Measurements from ENCODE around the gene PSMG4.
"Not testable (repeated sequence)": the region's sequence is repeated elsewhere in the genome, so short reads cannot be mapped to it uniquely, and the experiment has no call there.

The PSMG4 gene

GRCh38 chr6:3241745-3242144, 17.0 kb upstream of the PSMG4 start:
- H3K4me3 ChIP-seq (ENCODE audit: low read depth, low read length); H3K9me3 ChIP-seq (ENCODE audit: control insufficient read depth, insufficient read depth, low read depth, low read length); H3K27ac ChIP-seq (ENCODE audit: extremely low read depth, low read depth, low read length); H3K4me1 ChIP-seq (ENCODE audit: control insufficient read depth, insufficient read depth, low read length); H3K36me3 ChIP-seq (ENCODE audit: control insufficient read depth in 2 of 2, insufficient read depth in 1 of 2, low read length in 2 of 2); POLR2A ChIA-PET: not testable (repeated sequence)
- CTCF ChIA-PET = interaction anchor here (0.7 kb wide), 1 partner anchor 753 kb away, joined by 3 read pairs; no protein-coding TSS in a partner anchor
- peak; percentile 96 for TF ChIP-seq ZNF146 (tag by site-specific recombination; IDR thresholded peaks at IDR 0.05)

GRCh38 chr6:3242768-3243167, 16.0 kb upstream of the PSMG4 start:
- Histone ChIP-seq H3K9me3 (ENCODE audit: control insufficient read depth, insufficient read depth, low read depth, low read length) (no peaks in the 10 kb centered on the region), H3K27ac (ENCODE audit: extremely low read depth, low read depth, low read length) (no peak overlapping the region), H3K4me3 (ENCODE audit: low read depth, low read length) (no peak overlapping the region), H3K4me1 (ENCODE audit: control insufficient read depth, insufficient read depth, low read length) (peaks cover under 1% of the 10 kb centered on the region; the same call in 1 of the 2 replicates), H3K36me3 (ENCODE audit: control insufficient read depth in 2 of 2, insufficient read depth in 1 of 2, low read length in 2 of 2) (no peaks in the 10 kb centered on the region)
- ChIA-PET POLR2A (no interaction called here), CTCF (interaction anchor here (0.6 to 1.3 kb wide), 2 partner anchors 9 to 268 kb away, joined by 3 to 7 read pairs; no protein-coding TSS in a partner anchor)
- TF ChIP-seq ZXDB (tag by site-specific recombination; IDR thresholded peaks at IDR 0.05) = no peak
- no peak for TF ChIP-seq ZNF341 (tag by site-specific recombination; IDR thresholded peaks at IDR 0.05; ENCODE audit: low read depth)
- no peak for TF ChIP-seq SCRT1 (tag by site-specific recombination; IDR thresholded peaks at IDR 0.05; ENCODE audit: borderline replicate concordance)
- no peak for TF ChIP-seq ZNF670 (tag by site-specific recombination; IDR thresholded peaks at IDR 0.05; ENCODE audit: low read depth)

GRCh38 chr6:3244003-3244831, 14.5 kb upstream of the PSMG4 start:
- no peak overlapping the region for H3K27ac ChIP-seq (ENCODE audit: extremely low read depth, low read depth, low read length)
- TF ChIP-seq SETDB1 (IDR thresholded peaks at IDR 0.05; ENCODE audit: insufficient read length, low read length) = peak; percentile 63
- no peak for TF ChIP-seq KLF17 (tag by site-specific recombination; IDR thresholded peaks at IDR 0.05)
- TF ChIP-seq ZNF549 (tag by site-specific recombination; IDR thresholded peaks at IDR 0.05) = peak; percentile 64
- peak; percentile 69 for TF ChIP-seq TRIM28 (IDR thresholded peaks at IDR 0.05; ENCODE audit: borderline replicate concordance, low read length)
- ChIA-PET CTCF (interaction anchor here (0.6 to 1.3 kb wide), 2 partner anchors 7 to 16 kb away, joined by 3 to 7 read pairs; no protein-coding TSS in a partner anchor), POLR2A (no interaction called here)
- no peak overlapping the region for H3K4me3 ChIP-seq (ENCODE audit: low read depth, low read length)
- peaks cover 6% of the 10 kb centered on the region; the same call in 1 of the 2 replicates for H3K4me1 ChIP-seq (ENCODE audit: control insufficient read depth, insufficient read depth, low read length)
- H3K9me3 ChIP-seq (ENCODE audit: control insufficient read depth, insufficient read depth, low read depth, low read length) = no peaks in the 10 kb centered on the region
- no peaks in the 10 kb centered on the region for H3K36me3 ChIP-seq (ENCODE audit: control insufficient read depth in 2 of 2, insufficient read depth in 1 of 2, low read length in 2 of 2)

- CTCF ChIA-PET; H3K27ac ChIP-seq (ENCODE audit: extremely low read depth, low read depth, low read length); H3K9me3 ChIP-seq (ENCODE audit: control insufficient read depth, insufficient read depth, low read depth, low read length); H3K36me3 ChIP-seq (ENCODE audit: control insufficient read depth in 2 of 2, insufficient read depth in 1 of 2, low read length in 2 of 2); H3K4me3 ChIP-seq (ENCODE audit: low read depth, low read length); H3K4me1 ChIP-seq (ENCODE audit: control insufficient read depth, insufficient read depth, low read length): not testable (repeated sequence)
- POLR2A ChIA-PET = interaction anchor here (0.7 kb wide), 1 partner anchor 273 kb away, joined by 5 read pairs; the partner anchor contains the start of gene SERPINB6
These were observed 13.9 kb upstream of the PSMG4 start for GRCh38 chr6:3244832-3245161.

GRCh38 chr6:3245216-3245615, 13.5 kb upstream of the PSMG4 start:
- H3K4me1 ChIP-seq (ENCODE audit: control insufficient read depth, insufficient read depth, low read length) = peaks cover 6% of the 10 kb centered on the region; the same call in 1 of the 2 replicates
- H3K9me3 ChIP-seq (ENCODE audit: control insufficient read depth, insufficient read depth, low read depth, low read length) = no peaks in the 10 kb centered on the region
- ChIA-PET CTCF (no interaction called here), POLR2A (interaction anchor here (0.7 to 3.6 kb wide), 2 partner anchors 14 to 274 kb away, joined by 5 to 21 read pairs; partner anchors contain the start of gene SERPINB6)
- no peak overlapping the region for H3K4me3 ChIP-seq (ENCODE audit: low read depth, low read length)
- no peaks in the 10 kb centered on the region for H3K36me3 ChIP-seq (ENCODE audit: control insufficient read depth in 2 of 2, insufficient read depth in 1 of 2, low read length in 2 of 2)
- TF ChIP-seq BCL11A (tag by site-specific recombination; IDR thresholded peaks at IDR 0.05; ENCODE audit: low read depth) (no peak), ZNF157 (tag by site-specific recombination; IDR thresholded peaks at IDR 0.05) (no peak), ZNF391 (tag by site-specific recombination; IDR thresholded peaks at IDR 0.05; ENCODE audit: borderline replicate concordance, low read depth) (no peak), ZNF664 (tag by site-specific recombination; IDR thresholded peaks at IDR 0.05) (no peak), ZNF266 (tag by site-specific recombination; IDR thresholded peaks at IDR 0.05; ENCODE audit: low read depth) (no peak), REST (tag by site-specific recombination; IDR thresholded peaks at IDR 0.05) (no peak), HOXA7 (CRISPR knock-in tag; IDR thresholded peaks at IDR 0.05; ENCODE audit: borderline replicate concordance) (no peak), ZNF629 (tag by site-specific recombination; IDR thresholded peaks at IDR 0.05) (no peak)
- no peak overlapping the region for H3K27ac ChIP-seq (ENCODE audit: extremely low read depth, low read depth, low read length)

Data from HEK293 (cell line).